ENCODE data around the gene HELZ. TPM values are rescaled to one million over a fixed set of nuclear protein-coding genes. Genes with fewer than 3 reads are reported as not detected.

The HELZ gene
- total and polyA plus RNA-seq, 2 of the 8 experiments (the other 6 are each of a cell fraction or from before 2014, with no cell fraction given) = 10.0 to 48.7 TPM

- no peak for TF ChIP-seq MAX (IDR thresholded peaks at IDR 0.05)
- TF ChIP-seq ZNF274 (IDR thresholded peaks at IDR 0.05; ENCODE audit: borderline replicate concordance, extremely low read depth, low read length) = no peak
These were observed 2.5 kb upstream of the HELZ start (continued) for GRCh38 chr17:67247416-67247900.
